Sigmoid colon (tissue), 7 donors: ENCODE measurements around the gene MIB1. TPM values are rescaled to one million over a fixed set of nuclear protein-coding genes. Genes with fewer than 3 reads are reported as not detected.

Experiments
- DNase-seq: peaks from one replicate; pipeline ENCODE4 v3.0.0-alpha.2; 2019
- H3K27ac ChIP-seq, 4 donors: fragments of 200-600 bp; sonication (generic); one replicate each; pipeline ENCODE4 v1.5.1; 2016 to 2019; ENCODE audit warnings: mild to moderate bottlenecking in 1 of 4
- H3K27me3 ChIP-seq, 3 donors: fragments of 200-600 bp; sonication (generic); one replicate each; pipeline ENCODE4 v1.5.1; 2019; ENCODE audit warnings: mild to moderate bottlenecking in 1 of 3
- H3K36me3 ChIP-seq, 4 donors: fragments of 200-600 bp; sonication (generic); one replicate each; pipeline ENCODE4 v1.5.1; 2016 to 2019
- H3K4me1 ChIP-seq, 4 donors: fragments of 200-600 bp; sonication (generic); one replicate each; pipeline ENCODE4 v1.5.1; 2017 to 2019
- H3K4me3 ChIP-seq, 4 donors: fragments of 200-600 bp; sonication (generic); one replicate each; pipeline ENCODE4 v1.5.1; 2017 to 2019; ENCODE audit warnings: mild to moderate bottlenecking in 2 of 4, moderate library complexity in 1 of 4
- H3K9me3 ChIP-seq, 4 donors: fragments of 200-600 bp in 3 of 4; sonication (generic) in 3 of 4; one replicate each; pipeline versions ENCODE4 v1.5.1 to v1.6.1; 2013 to 2019
- CTCF ChIP-seq, 4 experiments: fragments of 450-650 bp in 3 of 4; fragments of 200-600 bp in 1 of 4; IDR thresholded peaks; one replicate each; pipeline ENCODE4 v1.5.1; 2016 to 2019; ENCODE audit warnings: antibody characterized with exemption in 4 of 4, mild to moderate bottlenecking in 3 of 4, moderate library complexity in 2 of 4
- EP300 ChIP-seq, 4 donors: sonication (generic); formaldehyde crosslinking; IDR thresholded peaks; one replicate each; pipeline ENCODE4 v1.6.1; 2017; ENCODE audit warnings: antibody characterized with exemption in 4 of 4
- POLR2A ChIP-seq, 2 donors: fragments of 450-650 bp; IDR thresholded peaks; one replicate each; pipeline ENCODE4 v1.6.1; 2016; ENCODE audit warnings: antibody characterized with exemption in 2 of 2, mild to moderate bottlenecking in 2 of 2, moderate library complexity in 2 of 2
- POLR2AphosphoS5 ChIP-seq, 4 donors: sonication (generic); formaldehyde crosslinking; IDR thresholded peaks; one replicate each; pipeline ENCODE4 v1.6.1; 2017; ENCODE audit warnings: antibody characterized with exemption in 4 of 4
- WGBS, 2 donors: extraction: QIAGEN DNeasy Blood & Tissue Kit; methylation state at CpG; one replicate each; pipeline ENCODE4 v1.1.7; 2013; 5-methylcytosine and 5-hydroxymethylcytosine counted together
- intact Hi-C: fragments of 100-400 bp; cut with DNase I; formaldehyde crosslinking; loops from one replicate; pipeline ENCODE4 v1.15.1; 2023
- polyA plus RNA-seq, 3 donors: library from polyadenylated mRNA; stranded (reverse); fragments of 200-250 nt; gene quantifications; one replicate each; pipeline ENCODE4 v1.2.3, GENCODE V29; 2013
- total RNA-seq, 4 donors: library from RNA; depleted of rRNA; stranded (reverse); fragments of >200 nt; gene quantifications; one replicate each; pipeline ENCODE4 v1.1.0, GENCODE V29; 2016
- donor health status: healthy with polysubstance abuse.
- donor health status: Bipolar disorder and iron deficiency.
- donor health status: healthy.

Gene MIB1
- total and polyA plus RNA-seq, 7 donors, result 4.2 to 45.7 (median 31.9) TPM

- intact Hi-C loops, result no loop called here
- Histone ChIP-seq H3K27me3 (no peaks in the 10 kb centered on the region), H3K4me1 (no peaks in the 10 kb centered on the region), H3K36me3 (peaks cover 0 to 38% (median 6%) of the 10 kb centered on the region in 4 donors), H3K9me3 (no peaks in the 10 kb centered on the region), H3K4me3 (no peak overlapping the region), H3K27ac (no peak overlapping the region)
- WGBS, 2 donors, result 93% methylated on average over 4 of the region's 4 CpGs
- no peak for DNase-seq
- TF ChIP-seq POLR2AphosphoS5 (IDR thresholded peaks at IDR 0.05), result no peak
- TF ChIP-seq POLR2A (IDR thresholded peaks at IDR 0.05), result no peak
- TF ChIP-seq CTCF (IDR thresholded peaks at IDR 0.05), result no peak
- TF ChIP-seq EP300 (IDR thresholded peaks at IDR 0.05), result no peak
These were observed 128.2 kb downstream of the MIB1 start for GRCh38 chr18:21868770-21869169.

DNA sequence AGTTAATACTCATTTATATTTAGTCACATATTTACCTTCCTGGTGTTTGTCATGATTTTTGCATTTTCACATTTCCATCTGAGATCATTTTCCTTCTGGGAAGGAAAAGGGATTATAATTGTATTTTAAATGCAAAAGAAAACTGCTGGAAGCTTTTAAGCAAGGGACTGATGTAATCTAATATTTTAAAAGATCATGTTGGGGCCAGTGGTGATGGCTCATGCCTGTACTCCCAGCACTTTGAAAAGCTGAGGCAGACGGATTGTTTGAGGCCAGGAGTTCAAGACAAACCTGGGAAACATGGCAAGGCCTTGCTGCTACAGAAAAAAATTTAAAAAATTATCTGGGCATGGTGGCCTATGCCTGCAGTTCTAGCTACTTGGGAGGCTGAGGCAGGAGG lies 149.0 kb downstream of the MIB1 start:
- 77 to 78% methylated on average over 1 of the region's 1 CpG for WGBS, 2 donors
- no peak for DNase-seq

GRCh38 chr18:21894619-21895367 lies 154.2 kb downstream of the MIB1 start:
- Histone ChIP-seq H3K9me3 (no peaks in the 10 kb centered on the region), H3K27ac (no peak overlapping the region), H3K27me3 (no peaks in the 10 kb centered on the region), H3K4me3 (no peak overlapping the region), H3K36me3 (no peaks in the 10 kb centered on the region), H3K4me1 (no peaks in the 10 kb centered on the region)
- no peak for TF ChIP-seq EP300 (IDR thresholded peaks at IDR 0.05)
- no peak for TF ChIP-seq POLR2AphosphoS5 (IDR thresholded peaks at IDR 0.05)
- TF ChIP-seq CTCF (IDR thresholded peaks at IDR 0.05), result no peak
- no peak for TF ChIP-seq POLR2A (IDR thresholded peaks at IDR 0.05)
- WGBS, 2 donors, result 57 to 79% methylated on average over 5 of the region's 5 CpGs
- DNase-seq, result no peak
- intact Hi-C loops, result loop anchor here (5.0 kb wide), 1 partner anchor 63 kb away; no protein-coding TSS in a partner anchor

More for the DNA sequence above, 149.0 kb downstream of the MIB1 start:
- TF ChIP-seq POLR2A (IDR thresholded peaks at IDR 0.05) (no peak), POLR2AphosphoS5 (IDR thresholded peaks at IDR 0.05) (no peak), EP300 (IDR thresholded peaks at IDR 0.05) (no peak), CTCF (IDR thresholded peaks at IDR 0.05) (no peak)
- H3K27me3 ChIP-seq, result no peaks in the 10 kb centered on the region
- no peaks in the 10 kb centered on the region for H3K36me3 ChIP-seq
- H3K4me1 ChIP-seq, result no peaks in the 10 kb centered on the region
- H3K27ac ChIP-seq, result no peak overlapping the region
- no peaks in the 10 kb centered on the region for H3K9me3 ChIP-seq
- no peak overlapping the region for H3K4me3 ChIP-seq
- intact Hi-C loops, result no loop called here

DNA sequence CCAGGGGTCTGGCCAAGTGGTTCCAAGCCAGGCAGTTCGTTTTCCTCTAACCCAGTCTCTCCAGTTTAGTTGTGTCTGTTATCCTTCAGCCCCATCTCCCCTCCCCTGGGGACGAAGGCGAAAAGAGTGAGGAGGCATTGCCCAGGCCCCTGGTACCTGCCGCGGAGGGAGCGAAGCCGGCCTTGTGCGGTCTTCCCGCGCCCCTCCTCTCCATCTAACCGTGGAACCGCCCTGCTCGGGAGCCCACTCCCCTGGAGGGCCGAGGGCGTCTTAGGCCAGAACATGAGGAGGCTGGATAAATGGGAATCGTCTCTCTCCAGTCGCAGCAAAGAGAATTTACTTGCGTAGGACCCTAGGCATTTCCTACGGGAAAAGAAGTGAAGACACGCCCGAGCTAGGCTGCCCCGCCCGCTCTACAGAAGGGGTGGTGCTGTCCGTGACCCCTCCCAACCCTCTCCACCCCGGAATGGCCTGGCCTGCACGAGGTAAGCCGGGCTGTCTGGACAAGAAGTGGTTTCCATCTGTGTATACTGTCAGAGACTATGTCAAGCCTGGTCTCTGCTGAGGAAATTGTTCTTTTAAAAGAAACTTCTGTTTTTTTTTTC lies 156.2 kb downstream of the MIB1 start:
- TF ChIP-seq POLR2AphosphoS5 (IDR thresholded peaks at IDR 0.05), result no peak
- no peak for TF ChIP-seq POLR2A (IDR thresholded peaks at IDR 0.05)
- TF ChIP-seq CTCF (IDR thresholded peaks at IDR 0.05), result no peak
- no peak for TF ChIP-seq EP300 (IDR thresholded peaks at IDR 0.05)
- Histone ChIP-seq H3K4me3 (no peak overlapping the region), H3K27ac (no peak overlapping the region), H3K36me3 (no peaks in the 10 kb centered on the region), H3K4me1 (peaks cover 0 to 10% (median 7%) of the 10 kb centered on the region in 4 donors), H3K9me3 (no peaks in the 10 kb centered on the region), H3K27me3 (no peaks in the 10 kb centered on the region)
- WGBS, 2 donors, result 45 to 66% methylated on average over 27 of the region's 27 CpGs
- intact Hi-C loops, result loop anchor here (5.0 kb wide), 1 partner anchor 60 kb away; no protein-coding TSS in a partner anchor
- no peak for DNase-seq
